ENCODE results near the gene DQX1.

GRCh38 chr2:74546004-74546403 lies 20.0 kb upstream of the DQX1 start:
- no peak for TF ChIP-seq CTCF (IDR thresholded peaks at IDR 0.05)
- TF ChIP-seq POLR2A (IDR thresholded peaks at IDR 0.05): no peak

All from heart left ventricle (tissue), 13 donors.